ENCODE results near the gene SLC35E3.
"Not testable (repeated sequence)": the region's sequence is repeated elsewhere in the genome, so short reads cannot be mapped to it uniquely, and the experiment has no call there.

The SLC35E3 gene

GRCh38 chr12:68810027-68810389 is 64.0 kb downstream of the SLC35E3 start:
- DNase-seq (ENCODE audit: extremely low read depth in 1 of 2, low read depth in 1 of 2): not testable (repeated sequence)

GRCh38 chr12:68811573-68811972 is 65.6 kb downstream of the SLC35E3 start:
- not testable (repeated sequence) for DNase-seq (ENCODE audit: extremely low read depth in 1 of 2, low read depth in 1 of 2)

DNA sequence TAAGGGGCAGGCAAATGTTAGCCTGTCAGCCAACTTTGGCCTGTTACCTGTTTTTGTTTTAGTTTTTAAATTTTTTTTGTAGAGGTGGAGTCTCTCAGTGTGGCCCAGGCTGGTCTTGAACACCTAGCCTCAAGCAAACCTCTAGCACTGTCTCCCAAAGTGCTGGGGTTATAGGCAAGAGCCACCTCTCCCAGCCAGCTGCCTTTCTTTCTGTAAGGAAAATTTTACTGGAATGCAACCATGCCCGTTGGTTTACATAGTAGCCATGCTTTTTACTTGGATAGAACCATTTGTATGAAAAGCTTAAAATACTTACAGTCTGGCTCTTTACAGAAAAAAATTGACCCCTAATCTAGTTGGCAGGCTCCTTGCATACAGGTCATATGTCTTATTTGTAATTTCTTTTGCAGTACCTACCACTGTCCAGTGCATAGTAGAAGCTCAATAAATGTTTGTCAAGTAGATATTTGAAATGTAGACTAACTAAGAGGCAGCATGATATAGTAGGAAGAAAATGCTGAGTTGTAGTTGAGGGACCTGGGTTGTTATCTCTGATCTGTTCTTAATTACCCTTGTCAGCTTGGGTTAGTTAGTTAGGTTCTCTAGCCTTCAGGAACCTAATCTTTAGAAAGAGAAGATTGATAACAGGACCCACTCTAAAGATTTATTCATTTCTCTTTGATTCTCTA is 66.7 kb downstream of the SLC35E3 start:
- no peak for DNase-seq (ENCODE audit: extremely low read depth in 1 of 2, low read depth in 1 of 2)

- no peak for DNase-seq (ENCODE audit: extremely low read depth in 1 of 2, low read depth in 1 of 2)
Measured at GRCh38 chr12:68813242-68813593, 67.2 kb downstream of the SLC35E3 start.

DNA sequence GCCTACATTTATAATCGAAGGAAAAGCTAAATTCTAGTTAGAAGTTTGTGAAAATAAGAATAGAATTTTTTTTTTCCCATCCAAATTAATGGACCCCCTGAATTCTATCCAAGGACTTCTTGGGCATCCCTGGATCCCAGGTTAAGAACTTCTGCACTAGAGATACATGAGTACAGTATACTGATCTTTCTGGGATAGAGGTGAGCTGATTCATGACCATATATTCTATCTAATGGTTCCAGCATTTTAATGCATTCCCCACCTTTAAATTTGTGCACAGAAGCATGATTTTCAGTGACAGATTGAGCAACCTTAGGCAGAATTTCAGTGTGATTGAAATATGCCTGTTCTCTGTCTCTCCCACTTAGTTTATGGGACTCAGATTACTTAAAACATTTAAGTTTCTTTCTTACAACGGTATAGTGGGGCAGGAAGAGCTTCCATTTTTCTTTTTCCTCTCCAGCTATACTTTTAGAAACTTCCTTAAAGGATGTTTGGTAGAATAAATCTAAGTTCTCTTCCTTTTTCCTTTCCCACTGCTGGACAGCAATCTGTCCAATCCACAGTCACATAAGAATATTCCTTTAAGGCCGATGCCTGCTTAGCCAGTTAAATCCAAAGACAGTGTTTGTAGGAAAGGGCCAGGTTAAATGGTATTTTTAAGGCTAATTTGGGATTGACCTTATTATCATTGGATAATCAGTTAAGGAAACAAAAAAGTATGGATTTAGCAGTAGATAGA is 68.7 kb downstream of the SLC35E3 start:
- no peak for DNase-seq (ENCODE audit: extremely low read depth in 1 of 2, low read depth in 1 of 2)

DNA sequence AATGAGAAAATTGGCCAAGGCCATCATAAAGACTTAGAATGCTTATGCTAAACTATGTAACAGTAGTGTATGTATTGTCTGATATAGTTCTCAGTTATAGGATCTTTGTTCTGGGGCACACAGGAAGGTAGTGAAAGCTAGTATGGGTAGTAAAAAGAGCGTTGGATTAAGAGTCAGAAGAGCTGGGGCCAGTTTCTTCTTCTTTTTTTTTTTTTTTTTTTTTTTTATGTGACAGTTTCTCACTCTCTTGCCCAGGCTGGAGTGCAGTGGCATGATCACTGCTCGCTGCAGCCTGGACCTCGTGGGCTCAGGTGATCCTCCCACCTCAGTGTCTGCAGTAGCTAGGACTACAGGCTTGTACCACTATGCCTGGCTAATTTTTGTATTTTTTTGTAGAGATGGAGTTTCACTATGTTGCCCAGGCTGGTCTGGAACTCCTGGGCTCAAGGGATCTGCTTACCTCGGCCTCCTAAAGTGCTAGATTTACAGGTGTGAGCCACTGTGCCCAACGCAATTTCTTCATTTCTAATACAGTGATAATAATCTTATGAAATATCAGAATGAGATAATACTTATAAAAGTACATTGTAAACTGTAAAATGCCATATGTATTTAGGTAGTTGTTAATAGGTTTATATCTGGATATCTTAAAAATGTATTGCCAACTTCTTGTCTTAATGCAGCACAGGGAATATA is 69.4 kb downstream of the SLC35E3 start:
- no peak for DNase-seq (ENCODE audit: extremely low read depth in 1 of 2, low read depth in 1 of 2)

DNA sequence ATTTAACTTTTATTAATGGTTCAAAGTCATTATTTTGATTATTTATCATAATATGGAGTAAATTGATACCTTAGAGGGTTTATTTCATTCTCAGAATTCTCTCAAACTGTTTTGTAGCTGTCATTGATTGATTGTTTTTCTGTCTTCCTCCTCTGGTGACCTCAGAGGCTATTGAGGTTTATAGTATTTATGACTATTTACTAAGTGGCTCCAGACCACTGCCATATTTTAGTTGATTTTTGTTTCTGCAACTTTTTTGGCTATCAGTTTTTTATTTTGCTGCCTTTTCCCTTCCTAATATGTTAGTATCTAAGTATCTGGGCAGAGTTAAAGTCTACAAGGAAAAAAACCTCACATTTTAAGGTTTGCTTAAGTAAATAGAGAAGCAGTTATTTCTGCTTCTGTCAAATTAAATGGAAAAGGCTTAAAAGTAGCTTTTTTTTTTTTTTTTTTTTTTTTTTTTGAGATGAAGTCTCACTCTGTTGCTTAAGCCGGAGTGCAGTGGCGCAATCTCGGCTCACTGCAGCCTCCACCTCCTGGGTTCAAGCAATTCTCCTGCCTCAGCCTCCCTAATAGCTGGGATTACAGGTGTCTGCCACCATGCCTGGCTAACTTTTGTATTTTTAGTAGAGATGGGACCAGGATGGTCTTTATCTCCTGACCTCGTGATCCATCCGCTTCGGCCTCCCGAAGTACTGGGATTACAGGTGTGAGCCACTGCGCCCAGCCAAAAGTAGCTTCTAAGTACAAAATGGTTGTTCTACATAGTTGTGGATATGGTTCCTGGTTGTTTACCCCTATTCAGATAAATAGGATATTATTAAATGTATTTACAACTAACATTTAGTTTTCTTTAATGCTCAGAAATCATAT is 70.2 kb downstream of the SLC35E3 start:
- DNase-seq (ENCODE audit: extremely low read depth in 1 of 2, low read depth in 1 of 2): no peak

DNA sequence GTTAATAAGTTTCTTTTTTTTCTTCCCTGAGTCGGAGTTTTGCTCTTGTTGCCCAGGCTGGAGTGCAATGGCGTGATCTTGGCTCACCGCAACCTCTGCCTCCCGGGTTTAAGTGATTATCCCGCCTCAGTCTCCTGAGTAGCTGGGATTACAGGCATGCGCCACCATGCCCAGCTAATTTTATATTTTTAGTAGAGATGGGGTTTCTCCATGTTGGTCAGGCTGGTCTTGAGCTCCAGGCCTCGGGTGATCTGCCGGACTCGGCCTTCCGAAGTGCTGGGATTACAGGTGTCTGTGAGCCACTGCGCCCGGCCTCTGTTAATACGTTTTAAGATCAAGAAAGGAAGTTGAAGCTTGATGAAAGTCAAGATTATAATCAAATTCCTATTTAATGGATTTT is 73.5 kb downstream of the SLC35E3 start:
- DNase-seq (ENCODE audit: extremely low read depth in 1 of 2, low read depth in 1 of 2): not testable (repeated sequence)

GRCh38 chr12:68821357-68822188 is 75.6 kb downstream of the SLC35E3 start:
- no peak for DNase-seq (ENCODE audit: extremely low read depth in 1 of 2, low read depth in 1 of 2)

DNA sequence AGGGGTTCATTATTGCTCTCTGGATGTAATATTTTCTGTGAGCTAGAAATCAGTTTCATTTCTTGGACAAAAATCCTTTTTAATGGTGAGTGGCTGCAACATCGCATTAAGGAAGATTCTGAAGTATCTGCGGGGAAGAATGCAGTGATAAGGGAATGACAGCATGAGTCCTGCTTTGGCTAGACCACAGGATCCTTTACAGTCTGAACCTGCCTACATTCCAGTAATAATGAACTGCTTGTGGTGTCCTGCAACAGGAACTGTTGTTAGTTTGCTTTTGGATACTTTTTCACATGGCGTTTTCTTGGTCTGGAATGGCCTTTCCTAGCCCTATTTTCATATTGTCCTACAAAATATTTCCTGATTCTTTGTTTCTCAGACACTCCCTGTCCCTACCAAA is 77.7 kb downstream of the SLC35E3 start:
- no peak for DNase-seq (ENCODE audit: extremely low read depth in 1 of 2, low read depth in 1 of 2)

- no peak for DNase-seq (ENCODE audit: extremely low read depth in 1 of 2, low read depth in 1 of 2)
Measured at GRCh38 chr12:68824131-68824530, 78.2 kb downstream of the SLC35E3 start.

DNA sequence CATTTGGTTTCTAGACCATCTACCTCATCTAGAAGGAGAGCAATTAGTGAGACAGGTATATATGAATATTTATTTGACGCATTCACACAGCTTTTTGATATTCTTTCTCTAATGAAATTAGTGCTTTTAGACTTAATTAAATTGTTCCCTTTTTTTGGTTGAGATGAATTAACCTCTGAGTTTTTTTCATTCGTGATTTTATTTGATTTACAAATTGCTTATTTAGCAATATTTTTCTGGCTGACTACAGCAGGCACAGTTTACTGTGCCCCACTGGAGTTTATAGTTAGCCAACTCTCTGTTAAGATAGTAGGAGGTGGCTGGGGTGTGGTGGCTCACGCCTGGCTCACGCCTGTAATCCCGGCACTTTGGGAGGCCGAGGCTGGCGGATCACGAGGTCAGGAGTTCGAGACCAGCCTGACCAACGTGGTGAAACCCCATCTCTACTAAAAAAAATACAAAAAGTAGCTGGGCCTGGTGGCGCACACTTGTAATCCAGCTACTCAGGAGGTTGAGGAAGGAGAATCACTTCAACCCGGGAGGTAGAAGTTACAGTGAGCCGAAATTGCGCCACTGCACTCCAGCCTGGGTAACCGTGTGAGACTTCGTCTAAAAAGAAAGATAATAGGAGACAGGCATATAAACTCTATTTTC is 78.7 kb downstream of the SLC35E3 start:
- DNase-seq (ENCODE audit: extremely low read depth in 1 of 2, low read depth in 1 of 2): no peak

GRCh38 chr12:68825569-68826217 is 79.7 kb downstream of the SLC35E3 start:
- DNase-seq (ENCODE audit: extremely low read depth in 1 of 2, low read depth in 1 of 2): no peak

GRCh38 chr12:68827895-68828671 is 82.1 kb downstream of the SLC35E3 start:
- DNase-seq (ENCODE audit: extremely low read depth in 1 of 2, low read depth in 1 of 2): no peak

DNA sequence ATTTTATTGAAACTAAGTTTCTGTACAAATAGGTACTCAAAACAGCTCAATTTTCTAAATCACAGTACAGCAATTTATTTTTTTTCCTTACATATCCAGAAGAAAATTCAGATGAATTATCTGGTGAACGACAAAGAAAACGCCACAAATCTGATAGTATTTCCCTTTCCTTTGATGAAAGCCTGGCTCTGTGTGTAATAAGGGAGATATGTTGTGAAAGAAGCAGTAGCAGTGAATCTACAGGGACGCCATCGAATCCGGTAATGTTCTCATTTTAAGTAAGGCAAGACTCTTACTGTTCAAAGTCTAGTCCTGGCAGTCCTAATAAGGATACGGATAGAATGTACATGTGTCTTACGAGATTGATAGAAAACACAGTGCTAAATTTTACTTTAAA is 82.7 kb downstream of the SLC35E3 start:
- DNase-seq (ENCODE audit: extremely low read depth in 1 of 2, low read depth in 1 of 2): no peak
